Activated CD8-positive, alpha-beta memory T cell treated with anti-CD3 and anti-CD28 coated beads, Interleukin-2, amount 50 U/mL, for 24 hours (primary cell): Measurements from ENCODE around the gene CTDP1.
A peak's percentile ranks its signal among the peaks of the same experiment; 100 is the strongest.

ENCODE experiments used
- DNase-seq: peaks from one replicate; pipeline ENCODE4 v3.0.0-alpha.2; 2020; ENCODE audit errors: extremely low read depth

The CTDP1 gene

GRCh38 chr18:79679552-79680099 is at the start of gene CTDP1:
CTDP1 (plus strand) TSS chr18:79679803; CDS start chr18:79679948, 145 bp downstream.
- peak; percentile 69 for DNase-seq

DNA sequence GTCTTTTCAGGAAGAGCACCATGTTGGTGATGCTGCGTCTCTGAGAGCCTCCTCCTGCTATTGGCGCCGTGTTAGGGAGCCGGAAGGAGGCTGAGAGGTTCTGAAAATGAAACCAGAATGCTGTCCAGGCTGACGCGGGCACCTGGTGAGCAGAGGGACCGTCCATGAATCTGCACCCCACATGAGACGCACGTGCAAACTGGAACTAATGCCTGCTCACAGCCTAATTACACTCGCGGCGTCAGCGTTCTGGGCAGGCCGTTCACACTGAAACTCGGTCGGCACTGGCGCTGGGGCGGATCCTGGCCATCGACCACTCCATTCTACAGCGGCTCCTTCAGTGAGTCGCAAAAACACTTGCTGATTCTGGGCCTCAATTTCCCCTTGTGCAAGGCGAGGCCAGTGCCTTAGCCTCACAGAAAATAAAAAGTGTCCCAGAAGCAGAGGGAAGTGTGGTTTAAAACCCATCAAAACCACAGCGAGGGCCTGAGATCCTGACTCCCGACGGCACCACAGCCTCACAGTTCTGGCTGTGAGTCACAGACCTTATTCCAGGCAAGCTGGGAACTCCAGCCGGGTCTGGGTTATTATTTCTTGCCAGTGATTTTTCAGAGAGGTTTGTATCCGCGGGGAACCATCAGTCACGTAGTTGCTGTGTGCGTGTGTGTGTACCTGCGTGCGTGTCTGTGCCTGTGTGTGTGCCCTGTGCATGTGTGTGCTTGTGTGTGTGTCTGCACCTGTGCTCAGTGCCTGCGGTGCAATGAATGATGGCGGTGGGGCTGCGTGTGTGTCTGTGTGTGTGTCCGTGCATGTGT is 49.1 kb upstream of the CTDP1 start:
- DNase-seq: no peak

DNA sequence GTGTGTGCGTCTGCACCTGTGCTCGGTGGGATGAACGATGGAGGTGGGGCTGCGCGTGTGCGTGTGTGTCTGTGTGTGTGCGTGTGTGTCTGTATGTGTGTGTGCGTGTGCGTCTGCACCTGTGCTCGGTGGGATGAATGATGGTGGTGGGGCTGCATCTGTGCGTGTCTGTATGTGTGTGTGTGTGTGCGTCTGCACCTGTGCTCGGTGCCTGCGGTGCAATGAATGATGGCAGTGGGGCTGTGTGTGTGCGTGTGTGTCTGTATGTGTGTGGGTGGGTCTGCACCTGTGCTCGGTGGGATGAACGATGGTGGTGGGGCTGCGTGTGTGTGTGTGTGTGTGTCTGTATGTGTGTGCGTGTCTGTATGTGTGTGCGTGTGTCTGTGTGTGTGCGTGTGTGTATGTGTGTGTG is 48.5 kb upstream of the CTDP1 start:
- DNase-seq: no peak

- no peak for DNase-seq
Measured at GRCh38 chr18:79631761-79632446, 47.7 kb upstream of the CTDP1 start.

- no peak for DNase-seq
Measured at GRCh38 chr18:79632765-79633164, 46.8 kb upstream of the CTDP1 start.

GRCh38 chr18:79634186-79634585 is 45.4 kb upstream of the CTDP1 start:
- no peak for DNase-seq

GRCh38 chr18:79634593-79635426 is 44.8 kb upstream of the CTDP1 start:
- DNase-seq: no peak

- DNase-seq: no peak
Measured at GRCh38 chr18:79635427-79635726, 44.2 kb upstream of the CTDP1 start.

DNA sequence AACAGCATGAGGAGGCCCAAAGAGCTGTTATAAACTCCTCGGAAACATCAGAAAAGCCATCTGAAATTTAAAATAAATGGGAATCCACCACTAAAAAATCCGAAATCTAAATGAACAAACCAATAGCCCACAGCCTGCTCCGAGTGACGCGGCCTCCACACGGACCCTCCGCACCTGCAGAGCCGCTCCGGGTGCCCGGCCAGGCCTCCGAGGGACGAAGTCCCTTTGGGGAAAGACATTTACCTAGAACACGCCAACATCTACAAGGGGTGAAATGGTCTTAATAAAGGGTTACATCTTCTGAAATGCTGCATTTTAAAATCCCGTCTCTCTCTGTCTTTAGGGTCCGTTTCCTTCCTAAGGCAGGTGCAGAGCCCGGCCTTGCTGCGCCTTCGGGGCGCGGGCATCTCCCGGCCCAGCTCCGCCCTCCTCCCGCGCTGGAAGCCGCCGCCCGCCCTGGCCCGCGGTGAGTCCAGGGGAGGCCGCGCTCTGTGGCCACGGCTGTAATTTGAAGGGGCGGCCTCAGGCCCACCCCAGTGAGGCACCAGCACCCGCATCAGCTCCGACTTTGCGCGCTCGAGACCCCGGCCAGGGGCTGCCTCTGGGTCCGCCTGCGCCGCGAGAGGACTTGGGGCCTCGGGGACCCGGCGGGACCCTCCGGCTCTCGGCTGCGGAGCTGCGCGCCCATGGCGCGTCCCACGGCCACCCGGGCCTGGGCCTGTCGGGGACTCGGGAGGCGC is 42.3 kb upstream of the CTDP1 start:
- no peak for DNase-seq

DNA sequence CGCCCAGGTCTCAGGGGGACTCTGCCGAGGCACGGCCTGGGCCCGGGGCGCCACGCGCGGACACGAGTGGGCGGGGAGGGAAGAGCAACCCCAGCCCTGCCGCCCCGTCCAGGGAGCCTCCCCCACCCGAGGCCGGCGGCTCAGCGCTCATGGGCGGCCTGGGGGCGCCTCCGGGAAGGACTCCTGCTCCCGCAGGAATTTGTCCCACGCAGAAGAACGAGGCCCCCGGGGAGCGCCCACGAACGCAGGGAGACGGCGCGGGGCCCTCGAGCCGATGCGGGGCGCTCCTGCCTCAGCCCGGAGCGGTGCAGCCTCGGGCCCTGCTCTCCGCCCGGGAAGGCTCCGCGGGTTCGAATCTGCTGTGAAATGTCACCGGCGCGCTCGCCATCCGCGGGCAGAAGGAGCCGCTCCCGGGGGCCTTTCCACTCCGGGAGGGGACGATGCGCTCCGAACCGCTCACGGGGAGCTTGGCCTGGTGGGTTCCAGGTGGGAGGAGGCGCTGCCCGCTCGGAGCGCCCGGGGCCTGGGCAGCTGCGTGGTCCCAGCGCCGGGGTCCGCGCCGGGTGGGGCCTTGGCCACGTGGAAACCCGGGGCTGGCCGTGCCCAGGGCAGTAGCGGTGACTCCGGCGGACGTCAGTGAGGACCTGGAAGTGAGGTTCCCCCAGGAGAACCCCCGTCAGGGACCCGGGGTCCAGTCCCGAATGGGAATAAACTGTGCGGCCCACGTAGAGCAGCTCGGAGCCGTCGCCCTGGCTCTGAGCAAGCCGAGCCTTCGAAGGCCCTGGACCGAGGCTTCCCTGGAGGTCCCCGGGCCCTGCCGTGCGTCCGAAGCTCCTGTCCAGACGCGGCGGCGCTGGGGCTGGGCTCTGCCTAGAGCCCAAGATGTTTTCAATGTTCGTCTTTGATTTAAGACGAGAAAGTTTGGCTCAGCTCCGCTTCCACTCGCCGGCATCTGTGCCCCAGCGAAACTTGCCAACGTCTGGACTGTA is 41.4 kb upstream of the CTDP1 start:
- DNase-seq: no peak

DNA sequence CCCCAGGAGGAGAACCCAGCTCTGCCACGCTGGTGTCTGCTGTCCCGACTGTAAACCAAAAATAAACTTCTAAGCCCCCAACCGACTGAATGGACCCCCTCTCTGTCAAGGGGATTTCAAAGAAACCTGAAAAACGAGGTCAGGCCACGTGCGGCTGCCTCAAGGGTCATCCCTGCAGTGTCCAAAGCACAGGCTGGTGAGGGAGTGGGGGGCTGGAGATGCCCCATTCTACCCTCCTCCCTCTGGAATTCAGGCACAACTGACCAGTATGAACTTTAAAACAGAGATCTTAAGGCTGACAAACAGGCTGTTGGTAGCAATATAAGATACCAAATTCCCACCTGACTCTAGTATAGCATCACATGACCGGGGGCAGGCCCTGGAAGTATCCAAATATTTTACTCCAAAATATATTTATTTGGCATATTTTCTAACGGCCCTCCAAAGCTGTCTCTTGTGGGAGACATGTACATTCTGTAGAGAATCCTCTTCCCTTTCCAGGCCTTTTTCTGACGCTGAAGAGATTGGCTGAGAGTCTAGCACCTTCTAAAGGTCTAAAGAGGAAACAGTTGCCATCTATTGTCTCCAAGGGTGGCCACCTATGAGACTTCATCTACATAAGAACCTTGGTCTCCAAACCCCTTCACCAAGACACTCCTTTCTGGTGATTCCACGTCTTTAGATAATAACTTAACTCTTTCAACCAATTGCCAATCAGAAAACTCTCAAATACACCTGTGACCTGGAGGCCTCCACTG is 40.4 kb upstream of the CTDP1 start:
- no peak for DNase-seq

DNA sequence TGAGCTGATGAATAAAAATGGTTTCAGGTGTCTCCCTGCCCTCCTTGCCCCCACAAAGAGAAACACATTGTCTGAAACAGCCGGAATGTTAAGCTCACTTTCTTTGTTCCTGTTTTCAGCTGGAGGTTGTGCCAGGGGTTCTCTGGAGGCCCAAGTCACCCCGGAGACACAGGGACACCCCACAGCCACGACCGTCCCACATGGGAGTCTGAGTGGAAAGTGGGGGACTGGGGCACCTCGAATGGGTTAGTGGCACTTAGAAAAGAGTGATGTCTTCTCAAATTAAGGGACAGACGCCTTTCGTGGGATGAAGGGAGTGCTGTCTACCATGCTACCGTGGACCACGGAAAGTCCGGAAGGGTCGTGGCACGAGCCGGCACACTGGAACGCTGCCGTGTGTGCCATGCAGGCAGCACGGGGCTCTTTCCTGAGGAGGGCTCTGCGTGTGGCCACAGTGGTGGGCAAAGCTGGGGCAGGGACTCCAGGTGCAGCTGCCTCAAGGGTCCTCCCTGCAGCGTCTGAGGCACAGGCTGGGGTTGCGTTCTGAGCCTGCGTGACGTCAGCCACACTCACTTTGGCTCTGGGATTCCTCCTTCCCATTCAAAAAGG is 39.4 kb upstream of the CTDP1 start:
- no peak for DNase-seq

- no peak for DNase-seq
Measured at GRCh38 chr18:79640875-79641274, 38.7 kb upstream of the CTDP1 start.

GRCh38 chr18:79641722-79642497 is 37.7 kb upstream of the CTDP1 start:
- DNase-seq: no peak

DNA sequence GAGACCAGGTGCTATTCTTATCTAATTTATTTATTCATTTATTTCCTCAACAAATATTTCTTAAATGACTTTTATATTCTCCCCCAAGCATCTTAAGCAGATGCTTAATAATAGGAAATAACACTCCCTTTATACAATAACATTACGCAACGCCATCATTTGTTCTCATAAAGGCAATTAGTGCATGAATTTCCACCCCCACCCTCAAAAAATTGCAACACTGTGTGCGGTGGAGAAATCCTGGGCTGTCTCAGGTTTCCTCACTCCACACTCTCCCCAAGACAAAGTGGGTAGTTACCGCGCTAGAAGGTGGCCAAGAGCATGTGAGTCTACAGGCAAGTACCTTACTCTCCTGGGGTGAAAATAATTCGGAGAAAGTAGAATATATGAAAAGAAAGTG is 37.0 kb upstream of the CTDP1 start:
- DNase-seq: no peak

GRCh38 chr18:79643054-79643984 is 36.3 kb upstream of the CTDP1 start:
- no peak for DNase-seq

GRCh38 chr18:79644006-79644665 is 35.5 kb upstream of the CTDP1 start:
- peak; percentile 29 for DNase-seq
